ENCODE measurements around the gene DDB1. TPM values are rescaled to one million over a fixed set of nuclear protein-coding genes. Genes with fewer than 3 reads are reported as not detected.

The DDB1 gene
- total RNA-seq, 6 donors from 2014 or later: 98.4 to 152 (median 139) TPM

DNA sequence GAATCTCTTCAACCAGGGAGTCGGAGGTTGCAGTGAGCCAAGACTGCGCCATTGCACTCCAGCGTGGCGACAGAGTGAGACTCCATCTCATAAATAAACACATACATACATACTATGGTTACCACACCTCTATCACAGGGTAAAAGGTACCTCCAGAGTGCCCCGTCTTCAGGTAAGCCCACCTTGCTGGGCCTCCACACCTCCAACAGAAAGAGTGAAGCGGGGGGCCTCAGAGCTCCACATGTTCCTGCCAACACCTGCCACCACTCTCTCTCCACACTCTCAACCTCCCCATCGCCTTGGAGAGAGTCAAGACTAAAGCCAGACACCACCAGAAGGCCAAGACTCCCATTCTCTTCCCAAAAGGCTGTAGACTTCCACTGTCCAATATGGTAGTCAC is 27.5 kb downstream of the DDB1 start:
- ATAC-seq (ENCODE audit: low FRiP score in 2 of 2) (no peak), DNase-seq (no peak)
- TF ChIP-seq POLR2A (IDR thresholded peaks at IDR 0.05): no peak
- TF ChIP-seq EP300 (IDR thresholded peaks at IDR 0.05): no peak
- TF ChIP-seq, protein P1, sequence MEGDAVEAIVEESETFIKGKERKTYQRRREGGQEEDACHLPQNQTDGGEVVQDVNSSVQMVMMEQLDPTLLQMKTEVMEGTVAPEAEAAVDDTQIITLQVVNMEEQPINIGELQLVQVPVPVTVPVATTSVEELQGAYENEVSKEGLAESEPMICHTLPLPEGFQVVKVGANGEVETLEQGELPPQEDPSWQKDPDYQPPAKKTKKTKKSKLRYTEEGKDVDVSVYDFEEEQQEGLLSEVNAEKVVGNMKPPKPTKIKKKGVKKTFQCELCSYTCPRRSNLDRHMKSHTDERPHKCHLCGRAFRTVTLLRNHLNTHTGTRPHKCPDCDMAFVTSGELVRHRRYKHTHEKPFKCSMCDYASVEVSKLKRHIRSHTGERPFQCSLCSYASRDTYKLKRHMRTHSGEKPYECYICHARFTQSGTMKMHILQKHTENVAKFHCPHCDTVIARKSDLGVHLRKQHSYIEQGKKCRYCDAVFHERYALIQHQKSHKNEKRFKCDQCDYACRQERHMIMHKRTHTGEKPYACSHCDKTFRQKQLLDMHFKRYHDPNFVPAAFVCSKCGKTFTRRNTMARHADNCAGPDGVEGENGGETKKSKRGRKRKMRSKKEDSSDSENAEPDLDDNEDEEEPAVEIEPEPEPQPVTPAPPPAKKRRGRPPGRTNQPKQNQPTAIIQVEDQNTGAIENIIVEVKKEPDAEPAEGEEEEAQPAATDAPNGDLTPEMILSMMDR (IDR thresholded peaks at IDR 0.05): no peak
- Histone ChIP-seq H3K36me3 (peaks cover 72 to 100% (median 90%) of the 10 kb centered on the region in 4 donors), H3K27ac (no peak overlapping the region), H3K9me3 (no peaks in the 10 kb centered on the region), H3K27me3 (no peaks in the 10 kb centered on the region), H3K4me3 (no peak overlapping the region), H3K4me1 (no peaks in the 10 kb centered on the region)
- 97% methylated on average over 7 of the region's 7 CpGs for WGBS, 2 donors

DNA sequence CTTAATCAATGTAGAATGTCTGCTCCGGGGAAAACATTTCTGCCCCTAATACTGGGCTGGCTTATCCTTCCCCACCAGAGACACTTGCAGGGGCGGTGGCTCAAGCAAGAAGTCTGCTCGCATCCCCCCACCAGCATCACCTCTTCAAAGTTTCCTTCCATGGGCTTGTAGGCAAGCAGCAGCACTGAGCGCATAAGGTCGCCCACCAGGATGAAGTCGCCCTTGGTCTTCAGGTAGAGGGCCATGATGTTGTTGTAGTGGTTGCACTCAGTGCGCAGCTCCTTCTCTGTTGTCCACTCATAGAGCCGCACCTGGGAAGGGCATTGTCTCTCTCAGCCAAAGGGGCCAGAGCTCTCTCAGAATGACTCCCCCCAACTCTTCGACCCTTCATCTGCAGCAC is 29.2 kb downstream of the DDB1 start:
- H3K4me1 ChIP-seq: no peaks in the 10 kb centered on the region
- ATAC-seq (ENCODE audit: low FRiP score in 2 of 2) (no peak), DNase-seq (no peak)
- WGBS, 2 donors: 94 to 96% methylated on average over 9 of the region's 9 CpGs
- peaks cover 61 to 100% (median 88%) of the 10 kb centered on the region in 4 donors for H3K36me3 ChIP-seq
- no peak overlapping the region for H3K27ac ChIP-seq
- H3K4me3 ChIP-seq: no peak overlapping the region
- TF ChIP-seq POLR2A (IDR thresholded peaks at IDR 0.05): no peak
- TF ChIP-seq EP300 (IDR thresholded peaks at IDR 0.05): no peak
- TF ChIP-seq, protein P1 (IDR thresholded peaks at IDR 0.05): no peak
- no peak for TF ChIP-seq POLR2AphosphoS5 (IDR thresholded peaks at IDR 0.05)
- H3K27me3 ChIP-seq: no peaks in the 10 kb centered on the region
- no peaks in the 10 kb centered on the region for H3K9me3 ChIP-seq

DNA sequence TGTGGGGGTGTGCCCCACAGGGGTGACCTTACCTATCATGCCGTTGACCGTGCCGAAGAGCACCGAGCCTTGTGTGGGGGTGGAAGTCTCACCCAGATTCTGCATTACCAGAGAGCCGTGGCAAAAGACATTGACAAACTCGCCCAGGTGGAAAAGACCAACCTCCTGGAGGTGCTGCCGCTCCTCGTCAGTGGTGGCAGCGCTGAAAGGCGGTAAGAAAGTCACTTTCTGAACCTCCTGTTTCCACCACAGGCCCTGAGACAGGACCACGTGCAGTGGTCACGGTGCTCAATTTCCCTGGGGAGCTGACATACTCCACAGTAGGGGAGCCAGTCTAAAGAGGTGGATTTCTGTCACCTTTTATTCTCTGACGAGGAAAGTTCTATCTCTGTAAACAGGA is 30.4 kb downstream of the DDB1 start:
- H3K27me3 ChIP-seq: no peaks in the 10 kb centered on the region
- H3K4me3 ChIP-seq: no peak overlapping the region
- H3K27ac ChIP-seq: no peak overlapping the region
- no peaks in the 10 kb centered on the region for H3K9me3 ChIP-seq
- ATAC-seq (ENCODE audit: low FRiP score in 2 of 2) (no peak), DNase-seq (no peak)
- peaks cover 51 to 94% (median 76%) of the 10 kb centered on the region in 4 donors for H3K36me3 ChIP-seq
- WGBS, 2 donors: 92 to 95% methylated on average over 13 of the region's 13 CpGs
- TF ChIP-seq, protein P1 (IDR thresholded peaks at IDR 0.05): no peak
- TF ChIP-seq EP300 (IDR thresholded peaks at IDR 0.05) (no peak), POLR2A (IDR thresholded peaks at IDR 0.05) (no peak)
- H3K4me1 ChIP-seq: no peaks in the 10 kb centered on the region

DNA sequence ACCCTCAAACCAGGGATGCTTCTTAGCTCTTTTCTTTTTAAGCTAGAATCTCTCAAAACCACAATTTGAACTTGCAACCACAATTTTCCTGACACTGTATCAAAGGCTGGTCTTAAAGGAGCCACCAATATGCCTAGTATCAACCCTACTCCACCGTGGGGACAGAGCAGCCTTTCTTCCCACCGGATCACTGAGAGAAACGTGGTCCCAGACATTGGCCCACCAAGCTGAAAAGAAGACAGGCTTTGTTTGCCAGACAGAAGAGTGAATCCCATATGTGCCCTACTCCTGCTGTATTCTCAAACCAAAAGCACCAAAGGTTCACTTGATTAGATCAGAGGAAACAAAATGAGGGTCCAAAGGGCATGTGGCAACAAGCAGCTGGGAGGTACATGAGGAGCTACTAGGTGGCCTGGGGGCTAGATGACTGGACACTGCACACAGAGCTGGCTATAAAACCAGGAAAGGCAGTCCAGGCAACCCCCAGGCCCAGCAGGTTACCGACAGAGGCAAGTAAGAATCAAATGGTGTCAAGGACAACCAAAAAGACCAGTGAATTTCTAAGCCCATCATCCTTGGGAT is 34.2 kb downstream of the DDB1 start:
- Histone ChIP-seq H3K27ac (no peak overlapping the region), H3K4me3 (no peak overlapping the region), H3K36me3 (peaks cover 36 to 60% (median 48%) of the 10 kb centered on the region in 4 donors), H3K27me3 (peaks cover 0 to 18% (median 7%) of the 10 kb centered on the region in 4 donors), H3K4me1 (peaks cover 18 to 21% (median 20%) of the 10 kb centered on the region in 4 donors), H3K9me3 (no peaks in the 10 kb centered on the region)
- no peak for DNase-seq
- no peak for ATAC-seq (ENCODE audit: low FRiP score in 2 of 2)
- 87 to 96% methylated on average over 4 of the region's 4 CpGs for WGBS, 2 donors
- TF ChIP-seq POLR2AphosphoS5 (IDR thresholded peaks at IDR 0.05) (no peak), POLR2A (IDR thresholded peaks at IDR 0.05) (no peak), EP300 (IDR thresholded peaks at IDR 0.05) (no peak)
- TF ChIP-seq, protein P1 (IDR thresholded peaks at IDR 0.05): no peak

DNA sequence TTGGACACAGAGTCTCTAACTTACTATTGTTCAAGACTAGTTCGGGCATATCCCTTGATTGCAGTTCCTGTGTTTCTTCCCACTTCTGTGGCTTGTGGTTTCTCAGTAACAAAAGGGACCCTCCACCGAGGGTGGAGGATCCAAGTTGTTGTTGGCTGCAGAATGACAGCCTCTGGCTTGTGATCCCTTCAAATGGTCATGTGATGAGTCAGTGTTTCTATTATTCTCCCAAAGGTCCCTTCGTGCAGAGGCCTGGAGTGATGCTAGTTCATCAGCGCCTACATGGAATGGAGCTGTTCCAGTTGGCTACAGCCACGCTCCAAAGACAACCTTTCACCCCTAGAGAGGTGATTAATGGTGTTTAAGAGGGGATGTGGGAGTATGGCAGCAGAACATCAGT is 35.2 kb downstream of the DDB1 start:
- Histone ChIP-seq H3K4me3 (no peak overlapping the region), H3K27ac (no peak overlapping the region), H3K27me3 (peaks cover 0 to 18% (median 7%) of the 10 kb centered on the region in 4 donors), H3K36me3 (peaks cover 27 to 50% (median 38%) of the 10 kb centered on the region in 4 donors), H3K9me3 (no peaks in the 10 kb centered on the region), H3K4me1 (peaks cover 20 to 23% (median 21%) of the 10 kb centered on the region in 4 donors)
- peak in 1 of 2 donors; percentile 72 for ATAC-seq (ENCODE audit: low FRiP score in 2 of 2)
- TF ChIP-seq EP300 (IDR thresholded peaks at IDR 0.05) (no peak), POLR2A (IDR thresholded peaks at IDR 0.05) (no peak), POLR2AphosphoS5 (IDR thresholded peaks at IDR 0.05) (no peak)
- TF ChIP-seq, protein P1 (IDR thresholded peaks at IDR 0.05): no peak
- no peak for DNase-seq
- 50 to 54% methylated on average over 5 of the region's 5 CpGs for WGBS, 2 donors
